SK-N-SH (cell line): ENCODE measurements around the gene KREMEN2. TPM values are rescaled to one million over a fixed set of nuclear protein-coding genes. Genes with fewer than 3 reads are reported as not detected.

Experiments used
- CTCF ChIA-PET: fragments of 300-600, 350-600 bp; formaldehyde crosslinking; extraction: SDS; loops from one replicate; lab custom pipeline; 2021; lab: Yijun Ruan, JAX
- POLR2A ChIA-PET: fragments of 350-600 bp; sonication (Branson Sonifier 250); formaldehyde crosslinking; extraction: SDS; loops from one replicate; lab custom pipeline; 2020; ENCODE audit warnings: antibody characterized with exemption, inconsistent platforms; lab: Yijun Ruan, JAX
- DNase-seq: peaks from one replicate; pipeline ENCODE4 v3.0.0; 2012
- H2AFZ ChIP-seq: fragments of 200-600 bp; sonication (generic); 2 replicates; pipeline ENCODE4 v1.8.1; 2016; ENCODE audit warnings: antibody characterized with exemption, mild to moderate bottlenecking, low read depth
- H3F3A ChIP-seq: fragments of 200-600 bp; sonication (generic); replicated peaks from 2 replicates; pipeline ENCODE3; 2016; ENCODE audit warnings: antibody characterized with exemption, mild to moderate bottlenecking; ENCODE audit not compliant: insufficient read depth
- H3K27ac ChIP-seq, 2 experiments: fragments of 200-500 bp in 1 of 2; fragments of 200-600 bp in 1 of 2; sonication (Bioruptor generic) in 1 of 2; sonication (generic), shearing (Covaris generic) in 1 of 2; 2 replicates each; pipeline versions ENCODE4 v1.5.1 to v1.6.1; 2014 to 2016; ENCODE audit warnings: low read depth in 2 of 2, inconsistent platforms in 1 of 2, low read length in 1 of 2, mild to moderate bottlenecking in 1 of 2, mixed read lengths in 1 of 2
- H3K27me3 ChIP-seq: fragments of 200-600 bp; sonication (generic), shearing (Covaris generic); 2 replicates; pipeline ENCODE4 v1.6.1; 2016; ENCODE audit warnings: mixed run types; ENCODE audit not compliant: insufficient read depth
- H3K36me3 ChIP-seq, 2 experiments: fragments of 200-500 bp in 1 of 2; fragments of 200-600 bp in 1 of 2; sonication (Bioruptor generic) in 1 of 2; sonication (generic) in 1 of 2; replicated peaks in 1 of 2; 2 replicates each; pipeline versions ENCODE3 to v1.5.1; 2014 to 2016; ENCODE audit warnings: low read length in 1 of 2, mild to moderate bottlenecking in 1 of 2; ENCODE audit not compliant: insufficient read depth in 2 of 2, control insufficient read depth in 1 of 2
- H3K4me1 ChIP-seq, 2 experiments: fragments of 200-500 bp in 1 of 2; fragments of 200-600 bp in 1 of 2; sonication (Bioruptor generic) in 1 of 2; sonication (generic), shearing (Covaris generic) in 1 of 2; 2 replicates each; pipeline versions ENCODE4 v1.5.1 to v1.6.1; 2014 to 2016; ENCODE audit warnings: low read depth in 1 of 2, low read length in 1 of 2, mixed run types in 1 of 2; ENCODE audit not compliant: insufficient read depth in 2 of 2, control insufficient read depth in 1 of 2
- H3K4me2 ChIP-seq: fragments of 200-600 bp; sonication (generic), shearing (Covaris generic); 2 replicates; pipeline ENCODE4 v1.6.1; 2017; ENCODE audit warnings: mixed run types
- H3K4me3 ChIP-seq, 2 experiments: fragments of 200-500 bp in 1 of 2; fragments of 200-600 bp in 1 of 2; sonication (Bioruptor generic) in 1 of 2; sonication (generic), shearing (Covaris generic) in 1 of 2; 2 replicates each; pipeline versions ENCODE4 v1.5.1 to v1.8.1; 2014 to 2016; ENCODE audit warnings: low read depth in 2 of 2, inconsistent platforms in 1 of 2, low read length in 1 of 2, mild to moderate bottlenecking in 1 of 2, mixed read lengths in 1 of 2, moderate library complexity in 1 of 2
- H3K79me2 ChIP-seq: fragments of 200-600 bp; sonication (generic); 2 replicates; pipeline ENCODE4 v1.8.1; 2017; ENCODE audit warnings: mild to moderate bottlenecking; ENCODE audit not compliant: insufficient read depth
- H3K9ac ChIP-seq: fragments of 200-600 bp; sonication (generic); 2 replicates; pipeline ENCODE4 v1.6.1; 2017; ENCODE audit warnings: mixed run types
- H3K9me2 ChIP-seq: fragments of 200-600 bp; sonication (generic); 2 replicates; pipeline ENCODE4 v1.6.1; 2017; ENCODE audit warnings: mixed run types
- H3K9me3 ChIP-seq: fragments of 200-600 bp; sonication (generic); 2 replicates; pipeline ENCODE4 v1.6.1; 2017; ENCODE audit warnings: mixed run types, mild to moderate bottlenecking, moderate library complexity
- H4K20me1 ChIP-seq: fragments of 200-600 bp; sonication (generic); 2 replicates; pipeline ENCODE4 v1.6.1; 2017; ENCODE audit warnings: mild to moderate bottlenecking, mixed run types; ENCODE audit not compliant: insufficient read depth
- ELF1 ChIP-seq: IDR thresholded peaks from 2 replicates; pipeline ENCODE4 v1.4.0; 2012
- EZH2phosphoT487 ChIP-seq: fragments of 200-600 bp; sonication (generic); IDR thresholded peaks from 2 replicates; pipeline ENCODE4 v1.6.1; 2017; ENCODE audit warnings: low read depth, mixed run types, mild to moderate bottlenecking, antibody characterized with exemption, moderate library complexity, borderline replicate concordance
- FOSL2 ChIP-seq: IDR thresholded peaks from 2 replicates; pipeline ENCODE4 v1.4.0; 2012; ENCODE audit warnings: low read depth, mild to moderate bottlenecking, moderate library complexity, borderline replicate concordance
- FOXM1 ChIP-seq: IDR thresholded peaks from 2 replicates; pipeline ENCODE4 v1.4.0; 2012; ENCODE audit warnings: low read depth, mild to moderate bottlenecking
- GATA2 ChIP-seq: sonication (generic); formaldehyde crosslinking; IDR thresholded peaks from 2 replicates; pipeline ENCODE4 v1.5.0; 2020; ENCODE audit warnings: mild to moderate bottlenecking, missing genetic modification reagents
- MXI1 ChIP-seq: IDR thresholded peaks from 2 replicates; pipeline ENCODE4 v1.6.1; 2012; ENCODE audit warnings: mild to moderate bottlenecking, low read depth, low read length, improper control_type of control experiment
- NFIC ChIP-seq: IDR thresholded peaks from 2 replicates; pipeline ENCODE4 v1.4.0; 2012; ENCODE audit warnings: borderline replicate concordance
- RAD21 ChIP-seq: IDR thresholded peaks from 2 replicates; pipeline ENCODE4 v1.6.1; 2012; ENCODE audit warnings: mild to moderate bottlenecking, low read length
- RCOR1 ChIP-seq: fragments of 150-350 bp; IDR thresholded peaks from 2 replicates; pipeline ENCODE4 v1.6.1; 2017; ENCODE audit warnings: antibody characterized with exemption, low read length
- RXRA ChIP-seq: IDR thresholded peaks from 2 replicates; pipeline ENCODE4 v1.4.0; 2012; ENCODE audit warnings: low read depth, mild to moderate bottlenecking, borderline replicate concordance
- TAF1 ChIP-seq: IDR thresholded peaks from 2 replicates; pipeline ENCODE4 v1.6.1; 2012; ENCODE audit warnings: low read depth, mild to moderate bottlenecking, low read length, moderate library complexity, borderline replicate concordance
- WGBS: methylation state at CpG from one replicate; pipeline ENCODE4 v1.1.6; 2017; ENCODE audit warnings: low lambda C conversion rate; 5-methylcytosine and 5-hydroxymethylcytosine counted together
- polyA plus RNA-seq, 3 experiments: library from polyadenylated mRNA; depleted of rRNA; stranded (reverse); fragments of >200 nt; gene quantifications; 2 replicates each; pipeline ENCODE4 v1.2.3, GENCODE V29; 2012
- TF ChIP-seq, protein P1 (sequence below): IDR thresholded peaks from 2 replicates; pipeline ENCODE4 v1.6.1; 2012; ENCODE audit warnings: mild to moderate bottlenecking, low read depth, low read length, moderate library complexity
- TF ChIP-seq, protein P2 (sequence below): IDR thresholded peaks from 2 replicates; pipeline ENCODE4 v1.4.0; 2012; ENCODE audit warnings: low read depth, borderline replicate concordance
- TF ChIP-seq, protein P3 (sequence below): IDR thresholded peaks from 2 replicates; pipeline ENCODE4; 2012
- TF ChIP-seq, protein P4 (sequence below): IDR thresholded peaks from 2 replicates; pipeline ENCODE4 v1.4.0; 2012; ENCODE audit warnings: low read depth, borderline replicate concordance

The KREMEN2 gene
- polyA plus RNA-seq, 1 of the 3 experiments (the other 2 are of a cell fraction) = 0.77 TPM

DNA sequence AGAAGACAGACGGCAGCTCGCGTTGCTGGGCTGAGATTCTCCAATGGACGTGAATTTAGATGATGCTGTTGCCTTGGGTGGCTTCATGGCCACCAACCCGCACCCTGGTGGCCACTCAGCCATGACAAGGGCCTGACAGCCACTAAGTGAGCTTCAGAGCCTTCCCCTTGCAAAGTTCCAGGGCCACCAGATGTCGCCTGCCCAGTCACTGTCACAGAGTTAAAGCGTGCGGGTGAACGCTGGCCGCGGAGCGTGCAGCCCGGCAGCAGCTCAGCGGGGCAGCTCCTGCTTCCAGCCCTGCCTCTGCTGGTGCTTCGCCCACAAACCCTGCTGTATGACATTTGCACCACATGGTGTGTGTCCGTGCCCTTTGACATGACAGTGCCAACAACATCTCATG lies 13.3 kb upstream of the KREMEN2 start (continued):
- TF ChIP-seq, protein P1, sequence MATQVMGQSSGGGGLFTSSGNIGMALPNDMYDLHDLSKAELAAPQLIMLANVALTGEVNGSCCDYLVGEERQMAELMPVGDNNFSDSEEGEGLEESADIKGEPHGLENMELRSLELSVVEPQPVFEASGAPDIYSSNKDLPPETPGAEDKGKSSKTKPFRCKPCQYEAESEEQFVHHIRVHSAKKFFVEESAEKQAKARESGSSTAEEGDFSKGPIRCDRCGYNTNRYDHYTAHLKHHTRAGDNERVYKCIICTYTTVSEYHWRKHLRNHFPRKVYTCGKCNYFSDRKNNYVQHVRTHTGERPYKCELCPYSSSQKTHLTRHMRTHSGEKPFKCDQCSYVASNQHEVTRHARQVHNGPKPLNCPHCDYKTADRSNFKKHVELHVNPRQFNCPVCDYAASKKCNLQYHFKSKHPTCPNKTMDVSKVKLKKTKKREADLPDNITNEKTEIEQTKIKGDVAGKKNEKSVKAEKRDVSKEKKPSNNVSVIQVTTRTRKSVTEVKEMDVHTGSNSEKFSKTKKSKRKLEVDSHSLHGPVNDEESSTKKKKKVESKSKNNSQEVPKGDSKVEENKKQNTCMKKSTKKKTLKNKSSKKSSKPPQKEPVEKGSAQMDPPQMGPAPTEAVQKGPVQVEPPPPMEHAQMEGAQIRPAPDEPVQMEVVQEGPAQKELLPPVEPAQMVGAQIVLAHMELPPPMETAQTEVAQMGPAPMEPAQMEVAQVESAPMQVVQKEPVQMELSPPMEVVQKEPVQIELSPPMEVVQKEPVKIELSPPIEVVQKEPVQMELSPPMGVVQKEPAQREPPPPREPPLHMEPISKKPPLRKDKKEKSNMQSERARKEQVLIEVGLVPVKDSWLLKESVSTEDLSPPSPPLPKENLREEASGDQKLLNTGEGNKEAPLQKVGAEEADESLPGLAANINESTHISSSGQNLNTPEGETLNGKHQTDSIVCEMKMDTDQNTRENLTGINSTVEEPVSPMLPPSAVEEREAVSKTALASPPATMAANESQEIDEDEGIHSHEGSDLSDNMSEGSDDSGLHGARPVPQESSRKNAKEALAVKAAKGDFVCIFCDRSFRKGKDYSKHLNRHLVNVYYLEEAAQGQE = no peak
- TF ChIP-seq, protein P2, sequence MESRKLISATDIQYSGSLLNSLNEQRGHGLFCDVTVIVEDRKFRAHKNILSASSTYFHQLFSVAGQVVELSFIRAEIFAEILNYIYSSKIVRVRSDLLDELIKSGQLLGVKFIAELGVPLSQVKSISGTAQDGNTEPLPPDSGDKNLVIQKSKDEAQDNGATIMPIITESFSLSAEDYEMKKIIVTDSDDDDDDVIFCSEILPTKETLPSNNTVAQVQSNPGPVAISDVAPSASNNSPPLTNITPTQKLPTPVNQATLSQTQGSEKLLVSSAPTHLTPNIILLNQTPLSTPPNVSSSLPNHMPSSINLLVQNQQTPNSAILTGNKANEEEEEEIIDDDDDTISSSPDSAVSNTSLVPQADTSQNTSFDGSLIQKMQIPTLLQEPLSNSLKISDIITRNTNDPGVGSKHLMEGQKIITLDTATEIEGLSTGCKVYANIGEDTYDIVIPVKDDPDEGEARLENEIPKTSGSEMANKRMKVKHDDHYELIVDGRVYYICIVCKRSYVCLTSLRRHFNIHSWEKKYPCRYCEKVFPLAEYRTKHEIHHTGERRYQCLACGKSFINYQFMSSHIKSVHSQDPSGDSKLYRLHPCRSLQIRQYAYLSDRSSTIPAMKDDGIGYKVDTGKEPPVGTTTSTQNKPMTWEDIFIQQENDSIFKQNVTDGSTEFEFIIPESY = no peak
- no peak for TF ChIP-seq GATA2 (CRISPR knock-in tag)
- TF ChIP-seq, all 33 proteins: peak for 0

DNA sequence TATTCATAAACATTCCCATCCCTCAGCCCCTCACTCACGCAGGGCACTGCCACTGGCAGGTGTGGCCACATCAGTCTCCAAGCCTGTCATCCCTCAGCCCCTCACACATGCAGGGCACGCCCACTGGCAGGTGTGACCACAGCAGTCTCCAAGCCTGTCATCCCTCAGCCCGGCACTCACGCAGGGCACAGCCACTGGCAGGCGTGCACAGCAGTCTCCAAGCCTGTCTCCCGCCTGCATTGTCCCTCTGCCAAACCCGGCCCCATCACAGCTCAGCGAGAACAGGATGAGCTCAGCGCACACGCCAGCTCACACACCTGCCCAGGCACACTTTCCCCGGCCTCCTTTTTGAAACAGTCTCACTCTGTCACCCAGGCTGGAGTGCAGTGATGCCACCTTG lies 11.4 kb upstream of the KREMEN2 start:
- no peaks in the 10 kb centered on the region; the same call in 1 of the 2 replicates for H3K27me3 ChIP-seq
- POLR2A ChIA-PET = no interaction called here
- no peaks in the 10 kb centered on the region for H3K9me2 ChIP-seq
- H3F3A ChIP-seq = no peaks in the 10 kb centered on the region
- no peak overlapping the region for H3K27ac ChIP-seq
- no peak overlapping the region for H3K4me3 ChIP-seq
- no peak overlapping the region for H3K4me2 ChIP-seq
- no peaks in the 10 kb centered on the region for H3K36me3 ChIP-seq
- no peaks in the 10 kb centered on the region for H3K79me2 ChIP-seq
- H2AFZ ChIP-seq = no peak overlapping the region
- H3K4me1 ChIP-seq = no peaks in the 10 kb centered on the region
- 59% methylated on average over 10 of the region's 11 CpGs for WGBS
- no peaks in the 10 kb centered on the region for H3K9me3 ChIP-seq
- CTCF ChIA-PET = interaction anchor here (1.1 to 1.8 kb wide), 4 partner anchors 9 to 26 kb away, joined by 3 to 6 read pairs (median 4); no protein-coding TSS in a partner anchor
- H4K20me1 ChIP-seq = no peaks in the 10 kb centered on the region
- no peak for DNase-seq
- TF ChIP-seq, protein P2 = no peak
- no peak for TF ChIP-seq RCOR1
- TF ChIP-seq EZH2phosphoT487 = no peak
- TF ChIP-seq RXRA = no peak
- TF ChIP-seq NFIC = no peak
- no peak for TF ChIP-seq ELF1
- TF ChIP-seq TAF1 = no peak
- TF ChIP-seq, protein P3, sequence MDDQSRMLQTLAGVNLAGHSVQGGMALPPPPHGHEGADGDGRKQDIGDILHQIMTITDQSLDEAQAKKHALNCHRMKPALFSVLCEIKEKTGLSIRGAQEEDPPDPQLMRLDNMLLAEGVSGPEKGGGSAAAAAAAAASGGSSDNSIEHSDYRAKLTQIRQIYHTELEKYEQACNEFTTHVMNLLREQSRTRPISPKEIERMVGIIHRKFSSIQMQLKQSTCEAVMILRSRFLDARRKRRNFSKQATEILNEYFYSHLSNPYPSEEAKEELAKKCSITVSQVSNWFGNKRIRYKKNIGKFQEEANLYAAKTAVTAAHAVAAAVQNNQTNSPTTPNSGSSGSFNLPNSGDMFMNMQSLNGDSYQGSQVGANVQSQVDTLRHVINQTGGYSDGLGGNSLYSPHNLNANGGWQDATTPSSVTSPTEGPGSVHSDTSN = no peak
- TF ChIP-seq FOXM1 = no peak
- no peak for TF ChIP-seq MXI1
- TF ChIP-seq, protein P4, sequence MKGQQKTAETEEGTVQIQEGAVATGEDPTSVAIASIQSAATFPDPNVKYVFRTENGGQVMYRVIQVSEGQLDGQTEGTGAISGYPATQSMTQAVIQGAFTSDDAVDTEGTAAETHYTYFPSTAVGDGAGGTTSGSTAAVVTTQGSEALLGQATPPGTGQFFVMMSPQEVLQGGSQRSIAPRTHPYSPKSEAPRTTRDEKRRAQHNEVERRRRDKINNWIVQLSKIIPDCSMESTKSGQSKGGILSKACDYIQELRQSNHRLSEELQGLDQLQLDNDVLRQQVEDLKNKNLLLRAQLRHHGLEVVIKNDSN = no peak
- no peak for TF ChIP-seq FOSL2
- no peak for TF ChIP-seq RAD21
- TF ChIP-seq, protein P1 = no peak
- no peak overlapping the region for H3K9ac ChIP-seq
